ENCODE results near the gene SYNE1.
A peak's percentile ranks its signal among the peaks of the same experiment; 100 is the strongest.
"Not testable (repeated sequence)": the region's sequence is repeated elsewhere in the genome, so short reads cannot be mapped to it uniquely, and the experiment has no call there.

The SYNE1 gene

DNA sequence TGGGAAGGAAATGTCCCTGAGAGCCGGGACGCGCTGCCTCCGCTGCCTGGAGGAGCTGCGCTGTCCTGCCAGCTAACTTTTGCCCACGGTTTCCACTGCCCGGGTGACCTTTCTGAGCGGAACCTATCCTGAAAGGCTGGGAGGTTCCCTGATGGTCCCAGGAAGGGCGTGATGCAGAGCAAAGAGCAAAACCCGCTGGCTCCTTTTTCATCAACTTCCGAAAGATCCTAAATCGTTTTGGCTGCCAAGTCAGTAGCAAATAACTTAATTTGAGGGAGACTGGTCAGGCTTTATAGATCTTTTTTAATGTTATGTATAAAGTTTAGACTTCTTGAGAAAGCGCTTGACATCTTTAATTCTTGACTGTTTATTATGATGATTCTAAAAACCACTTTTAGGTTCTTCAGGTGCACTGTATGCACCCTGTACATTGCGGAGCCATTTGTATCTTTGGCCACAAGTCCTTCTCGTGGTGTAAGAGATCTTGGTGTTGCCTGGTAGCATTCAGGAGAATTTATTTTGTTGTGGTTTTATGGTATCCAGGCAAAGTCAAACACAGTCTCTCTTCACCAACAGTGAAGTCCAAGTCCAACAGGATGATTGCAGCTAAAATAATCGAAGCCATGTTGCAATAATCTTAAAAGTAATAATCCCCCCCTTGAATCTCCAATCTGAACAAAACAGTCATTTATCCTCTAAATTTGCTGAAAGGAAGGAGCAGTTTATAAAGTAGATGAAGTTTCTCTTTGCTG is at the start of gene SYNE1:
Gene SYNE1, minus strand, starts transcription at position 67 of the 752 bp plus-strand sequence. CDS start 9,031 bp downstream, outside the sequence.
- peak; percentile 23 for DNase-seq (ENCODE audit: low spot score)

DNA sequence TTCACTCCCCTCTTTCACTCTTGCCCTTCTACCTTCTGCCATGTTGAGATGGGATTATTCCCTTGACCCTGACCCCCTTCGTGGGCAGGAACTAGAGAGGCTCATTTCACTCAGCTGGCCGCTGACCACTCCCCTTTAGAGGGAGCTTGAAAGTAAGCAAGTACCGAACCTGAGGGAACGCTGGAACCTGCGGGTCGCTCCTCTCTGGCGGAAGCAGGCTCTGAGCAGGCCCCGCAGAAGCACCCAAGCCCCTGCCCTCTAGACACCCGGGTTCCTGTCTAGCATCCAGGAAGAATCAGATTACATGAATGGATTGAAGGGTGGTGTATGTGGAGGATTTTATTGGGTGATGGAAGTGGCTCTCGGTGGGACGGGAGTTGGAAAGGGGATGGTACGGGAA is 48.7 kb upstream of the SYNE1 start:
- no peak for DNase-seq (ENCODE audit: low spot score)

GRCh38 chr6:152682935-152683334 is 45.8 kb upstream of the SYNE1 start:
- not testable (repeated sequence) for DNase-seq (ENCODE audit: low spot score)

DNA sequence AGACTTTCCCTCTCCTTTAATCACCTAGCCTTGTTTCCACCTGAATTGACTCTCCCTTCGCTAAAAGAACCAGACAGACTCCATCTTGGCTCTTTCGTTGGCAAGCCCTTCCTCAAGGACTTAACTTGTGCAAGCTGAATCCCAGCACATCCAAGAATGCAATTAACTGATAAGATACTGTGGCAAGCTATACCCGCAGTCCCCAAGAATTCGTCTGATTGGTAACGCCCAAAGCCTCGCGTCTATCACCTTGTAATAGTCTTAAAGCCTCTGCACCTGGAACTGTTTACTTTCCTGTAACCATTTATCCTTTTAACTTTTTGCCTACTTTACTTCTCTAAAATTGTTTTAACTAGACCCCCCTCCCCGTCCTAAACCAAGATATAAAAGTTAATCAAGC is 45.0 kb upstream of the SYNE1 start:
- no peak for DNase-seq (ENCODE audit: low spot score)

DNA sequence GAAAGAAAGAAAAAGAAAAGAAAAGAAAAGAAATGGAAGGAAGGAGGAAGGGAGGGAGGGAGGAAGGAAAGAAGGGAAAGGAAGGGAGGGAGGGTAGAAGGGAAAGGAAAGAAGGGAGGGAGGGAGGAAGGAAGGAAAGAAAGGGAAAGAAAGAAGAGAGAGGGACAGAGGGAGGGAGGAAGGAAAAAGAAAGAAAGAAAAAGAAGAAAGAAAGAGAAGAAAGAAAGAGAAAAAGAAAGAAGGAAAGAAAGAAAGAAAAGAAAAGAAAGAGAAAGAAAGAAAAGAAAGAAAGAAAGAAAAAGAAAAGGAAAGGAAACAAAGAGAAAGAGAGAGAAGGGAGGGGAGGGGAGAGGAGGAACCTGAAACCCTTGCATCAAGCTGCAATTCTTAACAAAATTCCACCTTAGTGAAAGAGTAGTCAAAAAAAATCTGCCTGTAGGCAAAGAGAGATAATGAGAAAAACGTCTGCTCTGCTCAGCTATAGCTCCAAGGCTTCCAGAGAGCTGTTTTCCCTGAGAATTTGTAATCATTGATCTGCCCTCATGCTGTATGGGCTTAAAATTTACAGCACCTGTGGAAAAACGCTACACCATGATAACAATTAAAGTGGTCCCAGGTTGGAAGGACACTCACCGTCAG is 43.8 kb upstream of the SYNE1 start:
- no peak for DNase-seq (ENCODE audit: low spot score)

DNA sequence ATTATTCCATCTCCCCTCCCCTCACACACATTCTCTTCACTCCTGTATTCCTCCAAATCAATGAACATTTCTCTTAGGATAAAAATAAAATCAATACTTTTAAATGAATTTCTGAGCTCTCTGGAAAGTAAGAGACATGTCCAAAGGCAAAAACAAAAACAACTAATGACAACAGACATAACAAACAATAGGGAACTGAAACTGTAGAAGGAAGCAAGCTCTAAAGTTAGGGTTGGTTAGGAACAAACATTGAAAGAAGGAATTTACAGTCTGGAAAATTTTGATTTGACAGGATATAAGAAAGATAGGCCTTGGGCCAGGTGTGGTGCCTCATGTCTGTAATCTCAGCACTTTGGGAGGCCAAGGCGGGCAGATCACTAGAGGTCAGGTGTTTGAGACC is 43.0 kb upstream of the SYNE1 start:
- no peak for DNase-seq (ENCODE audit: low spot score)

GRCh38 chr6:152673236-152673635 is 36.1 kb upstream of the SYNE1 start:
- DNase-seq (ENCODE audit: low spot score), result no peak

GRCh38 chr6:152671171-152671570 is 34.0 kb upstream of the SYNE1 start:
- DNase-seq (ENCODE audit: low spot score), result no peak

DNA sequence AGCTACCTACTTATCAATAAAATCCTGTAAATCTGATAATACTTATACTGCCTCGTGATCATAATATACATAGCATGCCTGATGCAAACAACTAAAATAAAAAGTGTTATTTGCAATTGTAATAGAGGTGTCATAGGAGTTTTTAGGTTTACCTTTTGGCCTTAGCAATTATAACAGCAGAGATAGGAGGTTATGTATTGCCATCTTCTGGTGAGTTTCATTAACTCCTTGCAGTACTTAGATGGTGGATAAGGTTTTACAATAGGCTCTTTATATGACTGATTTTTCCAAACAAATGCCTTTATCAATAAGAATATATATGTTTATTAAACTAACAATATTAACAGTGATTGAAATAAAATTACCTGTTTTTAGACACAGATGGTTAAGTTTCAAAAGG is 32.7 kb upstream of the SYNE1 start:
- DNase-seq (ENCODE audit: low spot score), result peak; percentile 11

- DNase-seq (ENCODE audit: low spot score), result no peak
Observed at GRCh38 chr6:152661776-152662175, 24.6 kb upstream of the SYNE1 start.

- peak; percentile 20 for DNase-seq (ENCODE audit: low spot score)
Observed at GRCh38 chr6:152651986-152652385, 14.8 kb upstream of the SYNE1 start.

- peak; percentile 48 for DNase-seq (ENCODE audit: low spot score)
Observed at GRCh38 chr6:152648105-152648504, 10.9 kb upstream of the SYNE1 start.

- not testable (repeated sequence) for DNase-seq (ENCODE audit: low spot score)
Observed at GRCh38 chr6:152646732-152647131, 9.6 kb upstream of the SYNE1 start.

- DNase-seq (ENCODE audit: low spot score), result peak; percentile 48
Observed at GRCh38 chr6:152642578-152643375, 5.6 kb upstream of the SYNE1 start.

DNA sequence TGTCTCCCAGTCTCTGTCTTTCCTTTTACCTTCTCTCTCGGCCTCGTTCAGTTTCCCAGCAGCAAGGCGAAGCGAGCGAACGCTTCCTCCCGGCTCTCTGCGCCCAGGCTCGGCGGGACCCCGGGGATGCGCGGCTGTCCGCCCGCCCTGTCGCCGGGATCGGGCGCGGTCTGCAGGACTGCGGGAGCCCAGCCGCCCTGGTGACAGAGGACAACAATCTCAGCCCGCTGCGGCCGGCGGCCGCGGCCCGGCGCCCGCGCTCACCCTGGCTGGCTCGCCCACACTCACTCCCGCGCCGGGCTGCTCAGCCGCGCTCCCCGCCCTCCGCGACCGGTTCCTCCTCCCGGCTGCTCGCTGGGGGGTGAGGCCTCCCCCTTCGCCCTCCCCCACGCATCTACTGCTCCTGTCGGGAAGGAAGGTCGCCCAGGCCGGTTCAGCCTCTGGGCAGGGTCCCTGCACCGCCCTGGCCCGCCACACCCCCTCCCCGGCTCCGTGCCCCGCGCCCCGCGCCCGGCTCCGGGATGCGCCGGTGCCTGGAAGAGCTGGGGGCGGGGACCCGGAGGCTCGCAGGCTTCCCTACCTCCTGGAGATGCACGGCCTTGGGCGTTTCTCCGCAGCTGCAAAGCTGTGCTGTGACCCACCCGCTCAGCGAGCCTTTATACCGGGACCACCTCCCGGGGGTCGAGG is 410 bp downstream of the SYNE1 start:
- DNase-seq (ENCODE audit: low spot score), result peak; percentile 53

DNA sequence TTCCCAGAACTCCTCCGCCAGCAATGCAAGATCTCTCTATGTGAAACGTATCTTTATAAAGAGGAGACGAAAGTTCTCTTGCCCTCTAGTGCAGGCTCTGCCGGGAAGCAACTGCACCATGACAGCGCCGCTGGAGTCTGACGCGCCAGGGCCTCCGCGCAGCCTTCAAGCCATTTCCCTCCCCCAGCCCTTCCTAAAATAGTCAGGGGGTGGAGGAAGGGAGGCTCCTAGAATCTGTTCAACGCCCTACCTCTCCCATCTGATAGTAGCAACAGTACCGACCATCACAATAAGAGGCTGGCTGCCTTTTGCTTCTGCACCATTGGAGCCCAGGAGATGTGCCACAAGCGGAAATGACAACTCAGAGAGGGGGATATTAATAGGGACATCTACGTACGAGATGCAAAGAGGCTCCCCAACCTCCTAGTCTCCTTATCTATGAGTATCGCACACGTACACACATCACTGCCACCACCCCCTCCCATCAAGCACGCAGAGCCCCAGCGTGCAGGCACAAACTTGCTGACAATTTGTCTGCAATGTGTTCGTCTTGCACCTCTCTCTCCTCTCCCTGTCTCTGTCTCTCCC is 1.0 kb downstream of the SYNE1 start:
- DNase-seq (ENCODE audit: low spot score), result peak; percentile 47

- no peak for DNase-seq (ENCODE audit: low spot score)
Observed at GRCh38 chr6:152634773-152635172, 2.4 kb downstream of the SYNE1 start.

- no peak for DNase-seq (ENCODE audit: low spot score)
Observed at GRCh38 chr6:152632121-152632782, 4.9 kb downstream of the SYNE1 start.

- no peak for DNase-seq (ENCODE audit: low spot score)
Observed at GRCh38 chr6:152631376-152631775, 5.8 kb downstream of the SYNE1 start.

DNA sequence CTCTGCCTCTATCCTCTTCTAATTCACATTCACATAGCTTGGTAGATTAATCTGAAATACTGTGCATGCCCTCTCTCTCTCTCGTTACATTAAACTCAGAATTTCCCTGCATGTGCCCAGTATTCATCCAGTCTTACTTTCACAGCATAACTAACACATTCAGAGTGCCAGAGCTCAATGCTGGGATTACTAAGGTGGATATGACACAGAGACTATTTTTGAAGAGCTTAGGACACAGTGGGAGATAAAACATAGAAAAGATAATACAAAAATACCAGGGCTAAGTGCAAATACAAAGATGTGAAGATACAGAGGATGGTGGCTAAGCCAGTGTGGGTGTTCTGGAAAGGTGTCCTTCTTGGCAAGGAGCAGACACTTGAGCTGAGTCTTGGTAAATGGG is 6.3 kb downstream of the SYNE1 start:
- DNase-seq (ENCODE audit: low spot score), result no peak

GRCh38 chr6:152625213-152625612 is 11.9 kb downstream of the SYNE1 start:
- no peak for DNase-seq (ENCODE audit: low spot score)
